Right ventricle myocardium superior (tissue), 1 donor: ENCODE data around the gene LPP. TPM values are rescaled to one million over a fixed set of nuclear protein-coding genes. Genes with fewer than 3 reads are reported as not detected.

Source experiments
- ATAC-seq: fragments of 200-7000 bp; cut with Tn5 transposase; one replicate; pipeline ENCODE4 v1.9.1; 2020; ENCODE audit warnings: mild to moderate bottlenecking; ENCODE audit not compliant: poor library complexity
- DNase-seq: peaks from one replicate; pipeline ENCODE4 v3.0.0-alpha.2; 2020
- intact Hi-C: fragments of 100-400 bp; cut with DNase I; formaldehyde crosslinking; loops from one replicate; pipeline ENCODE4 v1.11.2; 2022
- total RNA-seq: library from RNA; stranded (reverse); fragmentation: NEBNext Ultra II Directional; extraction: Animal tissue kit (Norgen Biotek cat#: 25700); gene quantifications from one replicate; pipeline ENCODE4 v1.2.1, GENCODE V29; 2021
- donor health status: DM: no; HTN: yes; CAD: no; lungs with severe emphysema.

LPP gene
- total RNA-seq, 1 donor from 2014 or later = 92.9 TPM

DNA sequence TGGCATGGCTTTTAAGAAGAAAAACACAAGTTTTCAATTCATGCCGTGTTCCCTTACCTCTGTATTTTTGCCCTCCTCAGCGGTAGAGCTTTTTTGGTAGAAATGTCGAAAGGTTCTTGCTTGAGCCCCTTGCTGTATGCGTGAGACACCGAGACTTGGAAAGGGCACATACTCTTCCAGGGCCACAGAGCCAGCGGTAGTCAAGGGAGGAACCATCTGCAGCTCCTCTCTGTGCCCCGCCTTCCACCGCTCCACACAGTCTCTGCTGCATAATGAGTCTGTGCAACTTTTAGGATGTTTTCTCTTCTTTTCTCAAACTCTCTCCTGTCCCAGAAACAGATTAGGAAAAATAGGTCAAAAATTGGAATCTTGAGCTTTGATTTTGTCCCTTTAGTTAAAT, 77.5 kb downstream of the LPP start:
- DNase-seq (no peak), ATAC-seq (no peak)
- intact Hi-C loops = no loop called here

DNA sequence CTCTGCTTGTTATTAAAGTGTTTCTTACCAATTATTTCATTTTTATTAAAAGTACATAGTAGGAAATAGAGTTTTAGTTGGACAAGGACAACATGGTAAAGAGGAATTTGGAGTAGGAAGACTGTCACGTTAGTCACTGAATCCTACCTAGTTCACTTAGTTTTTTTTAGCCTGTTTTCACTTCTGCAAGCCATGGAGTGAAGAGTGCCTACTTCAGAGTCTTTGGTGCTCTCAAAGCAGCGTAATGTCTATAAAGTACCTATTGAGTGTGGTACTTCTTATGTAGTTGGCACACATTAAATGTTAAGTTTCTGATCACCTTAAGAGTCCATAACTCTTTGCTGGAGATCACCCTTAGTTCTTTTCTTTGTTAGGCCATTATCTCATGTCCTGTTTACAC, 78.7 kb downstream of the LPP start:
- intact Hi-C loops = no loop called here
- DNase-seq = no peak
- ATAC-seq = no peak

DNA sequence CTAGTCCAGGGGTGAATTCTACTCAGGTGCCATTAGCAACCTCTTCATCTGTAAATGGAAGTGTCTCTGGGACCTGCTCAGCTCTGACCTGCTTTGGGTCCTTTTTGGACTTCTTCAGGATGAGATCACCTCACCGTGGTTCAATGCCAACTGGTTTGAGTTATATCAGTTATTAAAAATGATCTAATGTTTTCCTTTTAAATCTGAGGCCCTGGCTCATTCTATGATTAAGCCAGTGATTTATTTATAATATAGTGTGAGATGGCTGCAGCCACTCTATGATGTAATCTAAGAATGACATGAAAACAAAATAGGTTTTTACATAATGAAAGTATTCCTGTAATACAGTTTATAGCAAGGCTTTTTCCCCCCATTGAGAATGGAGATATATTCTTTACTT, 79.4 kb downstream of the LPP start:
- no peak for DNase-seq
- ATAC-seq = no peak
- intact Hi-C loops = no loop called here

DNA sequence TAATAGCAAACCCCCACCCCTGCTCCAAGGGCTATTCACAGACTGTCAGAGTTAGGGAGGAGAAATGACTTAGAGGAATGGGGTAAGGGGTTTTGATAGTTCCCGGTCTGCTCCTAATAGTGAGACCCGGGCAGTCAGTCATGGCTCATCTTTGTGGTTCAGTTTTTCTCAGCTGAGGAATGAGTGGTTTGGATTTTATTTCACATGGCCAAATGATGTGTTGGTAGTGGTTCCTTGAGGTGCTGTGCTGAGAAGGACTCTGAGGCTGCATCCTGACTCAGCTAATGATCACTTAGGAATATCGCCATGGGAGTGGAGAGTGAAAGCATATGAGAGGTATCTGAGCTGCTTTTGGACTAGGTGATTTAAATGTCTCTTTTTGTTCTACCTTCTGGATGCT, 80.2 kb downstream of the LPP start:
- intact Hi-C loops = no loop called here
- ATAC-seq = no peak
- DNase-seq = no peak

DNA sequence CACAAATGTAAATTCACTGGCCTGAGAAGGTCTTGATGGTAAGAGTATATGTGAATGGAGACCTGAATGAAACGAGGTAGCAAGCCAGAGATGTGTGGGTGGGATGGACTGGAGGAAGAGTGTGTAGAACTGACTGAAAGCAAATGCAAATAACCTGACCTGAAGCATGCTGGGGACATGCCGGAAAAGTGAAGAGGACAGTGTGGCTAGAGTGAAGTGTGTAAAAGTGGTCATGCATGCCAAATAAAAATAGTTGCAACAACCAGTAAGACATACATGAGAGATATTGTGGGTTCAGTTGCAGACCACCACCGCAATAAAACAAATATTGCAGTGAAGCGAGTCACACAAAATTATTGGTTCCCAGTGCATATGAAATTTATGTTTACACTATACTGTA, 82.3 kb downstream of the LPP start:
- intact Hi-C loops = no loop called here
- ATAC-seq = no peak

DNA sequence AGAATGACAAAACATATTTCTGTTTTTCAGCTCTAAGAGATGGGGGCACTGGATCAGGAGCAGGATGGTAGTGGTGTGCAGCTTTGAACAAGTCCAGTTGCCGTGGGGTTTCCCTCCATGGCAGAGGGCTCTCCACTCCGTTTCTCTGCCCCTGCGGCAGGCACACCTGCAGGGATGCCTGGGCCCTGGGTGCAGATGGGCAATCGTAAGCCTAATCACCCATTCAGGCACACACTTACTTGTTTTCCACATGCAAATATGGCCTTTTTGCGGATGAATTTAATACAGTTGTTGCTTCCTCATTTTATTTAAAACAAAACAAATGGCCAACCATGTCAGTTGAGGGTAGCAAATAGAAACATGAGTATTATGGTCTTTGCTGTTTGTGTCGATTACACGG, 85.1 kb downstream of the LPP start:
- DNase-seq (no peak), ATAC-seq (no peak)
- intact Hi-C loops = no loop called here

More for the DNA sequence above, 82.3 kb downstream of the LPP start:
- DNase-seq = no peak

DNA sequence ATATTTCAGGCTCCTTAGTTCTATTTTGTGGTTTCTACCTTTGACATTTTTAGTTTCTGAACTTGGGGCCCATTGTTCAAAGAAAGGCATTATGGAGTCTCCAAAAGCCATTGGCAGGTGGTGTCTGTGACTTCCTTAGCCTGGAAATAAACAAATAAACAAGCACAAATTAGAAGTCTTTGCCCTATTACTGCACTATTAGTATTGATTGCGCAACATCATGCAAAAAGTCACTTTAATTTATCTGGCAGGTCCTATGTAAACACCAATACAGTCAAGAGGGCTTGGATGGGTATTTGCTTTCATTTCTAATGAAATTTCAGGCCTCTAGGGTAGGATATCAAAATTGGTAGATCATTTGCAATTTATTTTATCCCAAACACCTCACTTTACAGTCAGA, 85.6 kb downstream of the LPP start:
- DNase-seq (no peak), ATAC-seq (no peak)
- intact Hi-C loops = no loop called here

DNA sequence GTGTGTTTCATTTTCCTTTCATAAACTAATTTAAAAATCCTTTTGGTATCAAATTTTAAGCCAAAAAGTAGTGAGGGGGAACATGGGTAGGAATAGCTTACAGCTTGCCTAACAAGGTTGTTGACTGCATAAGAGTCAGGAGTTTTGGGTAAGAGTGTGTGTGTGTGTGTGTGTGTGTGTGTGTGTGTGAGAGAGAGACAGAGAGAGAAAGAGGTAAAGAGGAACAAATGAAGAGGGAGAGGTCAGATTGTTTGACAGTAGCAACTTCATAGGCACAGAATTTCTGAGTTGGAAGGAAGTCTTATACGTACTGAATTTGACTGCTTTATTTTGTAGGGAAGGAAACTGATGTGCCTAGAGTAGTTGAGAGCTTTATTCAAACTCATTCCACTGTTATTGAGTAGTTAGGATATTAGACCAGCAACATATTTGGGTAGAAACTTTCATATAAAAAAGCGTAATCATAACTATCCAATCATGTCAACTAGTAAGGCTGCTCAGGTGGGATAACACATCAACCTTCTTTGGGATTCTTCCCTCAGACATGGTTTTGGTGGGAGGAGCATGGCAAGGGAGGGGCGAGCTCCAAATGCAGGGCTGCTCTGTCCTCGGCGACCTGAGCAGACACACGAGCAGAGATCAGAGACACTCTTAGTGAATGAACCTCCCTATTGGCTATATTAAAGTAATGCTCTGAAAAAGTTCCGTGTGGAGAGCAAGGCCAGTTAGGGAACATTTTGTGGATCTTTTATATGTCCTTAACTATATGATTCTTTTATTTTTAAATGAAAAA, 86.4 kb downstream of the LPP start:
- ATAC-seq = peak; percentile 61
- no peak for DNase-seq
- intact Hi-C loops = no loop called here

DNA sequence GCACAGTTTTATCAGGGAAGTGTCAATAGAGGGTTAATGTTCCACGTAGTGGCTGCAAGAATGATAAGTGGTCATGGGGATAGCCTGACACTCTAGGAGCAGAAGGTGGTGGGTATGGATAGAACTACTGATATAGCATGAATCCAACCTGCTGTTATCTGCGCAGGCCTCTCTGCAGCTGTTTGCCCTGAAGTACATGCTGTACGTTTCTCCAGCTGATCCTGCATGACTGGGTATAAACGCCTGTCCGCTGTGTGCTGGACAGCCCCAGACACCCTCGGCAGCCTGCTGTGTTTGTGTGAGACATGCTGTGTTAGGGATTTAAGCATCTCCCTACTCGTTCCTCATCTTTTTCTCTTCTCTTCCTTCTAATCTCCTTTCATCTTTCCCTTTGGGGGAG, 87.1 kb downstream of the LPP start:
- intact Hi-C loops = no loop called here
- DNase-seq = peak; percentile 70

DNA sequence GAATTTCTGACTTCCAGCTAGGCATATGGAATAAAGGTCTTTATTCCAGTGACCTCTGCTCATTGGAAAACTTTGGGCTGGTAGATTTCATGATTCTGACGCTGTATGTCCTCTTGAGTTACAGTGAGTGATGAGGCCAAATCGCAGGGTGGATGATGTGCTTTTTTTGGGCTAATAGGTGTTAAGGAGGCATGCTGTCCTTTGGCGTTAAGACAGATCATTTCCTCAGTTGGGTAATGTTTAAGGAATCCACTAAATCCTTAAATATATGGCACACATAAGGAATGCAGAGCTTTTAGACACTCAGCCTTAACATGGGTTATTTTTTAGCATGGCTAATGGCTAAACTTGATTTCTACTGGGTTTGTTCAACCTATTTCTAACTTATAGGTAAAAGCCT, 87.9 kb downstream of the LPP start:
- ATAC-seq = peak; percentile 21
- intact Hi-C loops = no loop called here
- DNase-seq = no peak

More for the DNA sequence above, 87.1 kb downstream of the LPP start:
- ATAC-seq = peak; percentile 91

DNA sequence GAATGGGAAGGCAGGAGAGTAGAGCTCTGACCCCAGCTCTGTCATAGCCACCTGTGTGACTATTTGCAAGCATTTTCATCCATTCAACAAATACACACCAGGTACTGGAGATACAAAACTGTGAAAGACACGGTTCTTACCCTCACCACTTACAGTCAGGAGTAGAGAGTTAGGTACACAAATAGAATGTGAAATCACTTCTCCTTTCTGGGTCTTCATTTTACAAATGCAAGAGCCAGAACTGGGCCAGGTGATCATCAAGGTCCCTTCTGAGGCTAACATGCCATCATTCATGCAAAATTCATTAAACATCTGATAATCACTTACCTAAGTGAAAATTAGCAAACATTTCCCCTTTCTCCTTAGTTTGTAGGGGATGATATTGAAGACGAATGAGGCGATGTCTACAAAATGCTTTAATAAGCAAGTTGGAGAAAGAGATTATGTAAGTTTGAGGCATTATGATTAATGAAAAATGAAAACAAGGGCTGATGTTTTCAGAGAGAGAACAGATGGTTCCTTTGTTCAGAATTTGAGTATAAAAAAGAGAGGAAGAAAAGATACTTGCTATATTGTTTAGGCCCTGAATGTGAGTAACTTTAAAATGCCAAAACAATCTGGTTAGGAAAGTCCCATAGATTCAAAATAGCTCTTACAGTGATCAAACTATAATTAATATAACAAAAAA, 88.6 kb downstream of the LPP start:
- intact Hi-C loops = no loop called here
- ATAC-seq (peak; percentile 8), DNase-seq (no peak)

DNA sequence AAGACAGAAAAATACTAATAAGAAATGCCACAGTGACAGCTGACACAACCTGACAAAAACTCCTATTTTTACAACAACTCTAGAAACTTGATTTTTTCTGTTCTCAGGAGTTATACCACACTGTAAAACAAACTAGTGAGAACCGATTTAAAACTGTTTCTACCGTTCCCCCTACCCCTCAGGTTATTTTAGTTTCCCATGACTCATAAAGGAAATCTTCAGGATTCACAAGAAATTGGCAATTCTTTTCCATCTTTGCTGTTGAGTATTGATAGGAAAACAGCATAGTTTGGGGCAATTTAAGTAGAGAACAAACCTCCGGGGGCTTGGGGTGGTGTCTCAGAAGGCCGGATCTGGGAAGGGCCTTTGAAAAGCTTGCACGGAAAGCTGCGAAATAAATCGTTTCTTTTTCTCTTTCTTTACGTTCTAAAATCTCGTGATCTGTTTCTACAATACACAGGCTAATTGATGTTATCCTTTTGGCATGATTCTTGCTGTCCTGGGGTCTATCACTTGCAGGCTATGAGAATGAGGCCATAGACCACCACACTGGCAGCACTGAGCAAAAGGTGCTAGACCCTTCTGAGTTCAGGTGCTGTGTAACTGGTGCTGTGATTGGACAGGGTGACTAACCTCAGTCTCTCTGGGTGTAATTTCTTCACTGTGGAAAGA, 89.3 kb downstream of the LPP start:
- intact Hi-C loops = no loop called here
- ATAC-seq (no peak), DNase-seq (no peak)

DNA sequence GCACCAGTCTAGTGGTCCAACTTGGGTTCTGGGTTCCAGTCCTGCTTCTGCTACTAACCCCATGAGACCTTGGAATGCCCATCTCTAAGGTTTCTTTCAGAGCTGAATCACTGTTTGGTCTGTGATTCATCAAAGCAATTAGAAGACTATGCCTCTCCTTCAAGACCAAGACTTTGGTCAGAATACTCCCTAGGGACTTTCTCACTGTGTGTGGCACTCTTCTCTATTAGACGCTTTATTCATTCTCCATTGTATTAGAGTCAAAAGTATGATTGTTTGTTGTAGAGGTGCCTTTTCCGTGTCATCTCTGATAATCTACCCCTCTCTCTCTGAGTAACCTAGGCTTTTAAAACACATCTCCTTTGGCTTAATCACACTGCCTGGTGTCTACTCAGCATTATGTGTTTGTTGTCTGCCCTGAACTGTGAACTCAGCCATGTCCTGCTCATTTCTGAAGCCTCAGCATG, 90.5 kb downstream of the LPP start:
- DNase-seq (no peak), ATAC-seq (no peak)
- intact Hi-C loops = no loop called here

DNA sequence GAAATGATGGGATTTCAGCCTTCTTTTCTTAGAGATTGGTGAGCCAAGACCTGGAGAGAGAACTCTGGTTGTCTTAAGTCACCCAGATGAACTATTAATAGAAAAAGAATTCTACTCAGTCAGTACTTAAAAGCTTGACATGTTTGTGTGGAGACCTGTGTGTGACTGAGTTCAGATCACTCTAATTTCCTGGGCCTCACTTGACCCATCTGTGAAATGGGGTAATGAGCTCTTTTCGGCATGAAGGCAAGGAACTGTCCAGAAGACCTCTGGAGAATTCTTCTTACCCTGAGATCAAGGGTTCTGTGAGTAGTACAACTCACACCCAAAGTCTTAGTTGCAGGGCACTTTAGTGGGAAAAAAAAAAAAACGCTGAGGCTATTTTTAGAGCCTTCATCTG, 92.9 kb downstream of the LPP start:
- ATAC-seq (no peak), DNase-seq (no peak)
- intact Hi-C loops = no loop called here

DNA sequence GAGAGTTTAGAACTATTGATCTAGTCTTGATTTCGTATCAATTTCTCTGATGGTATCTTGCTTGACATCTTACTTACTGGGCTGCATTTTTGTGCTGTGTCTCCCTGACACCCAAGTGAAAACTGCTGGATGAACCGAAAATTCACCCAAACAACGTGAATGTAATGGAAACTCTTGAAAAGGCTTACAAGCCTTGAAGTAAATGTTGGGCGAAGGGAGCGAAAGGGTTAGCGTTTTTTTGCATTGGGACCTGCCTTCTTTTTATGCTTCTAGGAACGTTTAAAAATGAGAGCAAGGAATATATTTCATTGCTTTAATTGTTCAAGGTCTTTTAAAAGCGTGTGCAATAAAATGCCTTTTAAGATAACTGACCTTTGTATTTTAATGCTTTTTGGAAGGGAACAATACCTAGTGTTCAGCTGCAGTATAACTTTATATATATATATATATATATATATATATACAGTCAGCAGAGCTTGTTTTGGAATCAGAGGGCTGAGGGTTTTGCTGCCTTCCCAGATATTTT, 94.1 kb downstream of the LPP start:
- intact Hi-C loops = no loop called here
- ATAC-seq (no peak), DNase-seq (no peak)

DNA sequence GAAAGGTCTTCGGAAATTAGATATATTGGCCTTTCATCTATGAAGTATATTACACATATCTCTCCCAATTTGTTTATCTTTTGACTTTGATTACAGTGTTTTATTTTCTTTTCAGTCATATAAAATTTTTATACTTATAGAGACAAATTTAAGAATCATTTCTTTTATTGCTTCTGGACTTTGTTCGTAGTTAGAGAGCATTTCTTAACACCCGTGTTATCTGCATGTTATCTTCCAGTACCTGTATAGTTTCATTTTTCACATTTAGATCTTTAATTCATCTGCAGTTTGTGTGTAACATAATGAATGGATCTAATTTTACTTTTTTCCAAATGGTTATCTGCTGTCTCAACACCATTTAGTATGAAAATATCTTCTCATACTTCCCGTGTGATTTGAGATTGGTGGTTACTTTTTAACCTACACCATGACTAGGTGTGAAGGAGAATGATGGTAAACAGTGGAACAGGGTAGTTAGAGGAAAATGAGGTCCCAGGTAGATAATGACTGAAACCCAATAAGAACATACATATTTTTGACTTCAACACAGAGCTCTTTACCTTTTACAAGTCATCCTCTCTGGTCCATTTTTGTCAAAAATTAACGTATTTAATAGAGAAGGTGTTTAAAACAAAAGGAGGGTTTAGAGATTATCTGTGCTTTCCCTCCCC, 99.3 kb downstream of the LPP start:
- ATAC-seq (no peak), DNase-seq (no peak)
- intact Hi-C loops = no loop called here

DNA sequence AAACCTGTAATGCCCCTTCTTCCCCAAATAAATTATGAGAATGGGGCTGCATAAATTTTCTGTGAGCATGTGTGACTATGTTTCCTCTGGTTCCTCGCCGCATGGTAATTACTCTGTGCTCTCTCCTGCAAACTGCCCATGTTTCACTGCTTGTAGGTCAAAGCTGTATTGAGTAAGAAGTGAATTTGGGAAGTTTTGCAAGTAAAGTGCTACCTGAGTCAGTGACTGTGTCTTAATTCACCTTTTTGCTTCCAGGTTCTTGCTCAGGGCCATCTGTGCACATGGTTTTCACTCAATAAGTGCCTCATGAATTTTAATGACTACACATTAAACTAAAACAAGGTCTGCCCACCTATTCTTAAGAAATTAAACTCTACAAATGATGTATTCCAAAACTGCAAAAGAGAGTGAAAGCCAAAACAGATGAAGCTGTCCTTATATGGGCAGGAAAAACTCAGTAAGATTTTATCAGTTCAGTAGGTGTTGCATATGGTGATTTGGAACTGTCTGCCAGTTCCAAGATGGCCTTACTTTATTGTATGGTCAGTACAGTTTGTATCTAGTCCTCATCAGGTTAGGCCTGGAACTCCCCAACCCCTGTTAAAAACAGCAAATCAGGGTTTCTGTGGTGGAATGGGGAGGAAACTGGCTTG, 100.0 kb downstream of the LPP start:
- DNase-seq (no peak), ATAC-seq (no peak)
- intact Hi-C loops = no loop called here

DNA sequence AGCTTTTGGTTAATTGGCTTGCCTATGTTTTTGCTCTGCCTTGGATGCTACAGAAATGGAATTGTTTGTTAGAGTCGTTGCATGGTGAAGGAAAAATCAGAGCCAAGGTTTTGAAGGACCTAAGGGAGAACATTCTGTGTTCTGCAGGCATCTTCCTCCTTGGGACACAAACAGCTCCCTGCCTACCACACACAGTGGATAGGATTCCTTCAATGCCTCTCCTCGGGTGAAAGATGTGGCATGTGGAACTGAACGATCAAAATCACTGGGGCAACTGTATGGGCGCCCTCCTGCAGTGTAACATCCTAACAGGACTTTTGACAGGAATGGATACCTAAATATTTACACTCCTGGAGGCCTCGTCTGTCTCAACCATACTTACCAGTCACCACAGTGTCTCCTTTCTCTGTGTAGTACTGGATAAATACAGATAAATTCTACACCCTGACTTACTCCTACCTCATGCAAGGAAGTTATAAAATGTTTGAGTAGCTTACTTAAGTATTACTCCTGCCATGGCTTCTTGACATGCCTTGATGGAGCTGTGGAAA, 100.6 kb downstream of the LPP start:
- no peak for DNase-seq
- intact Hi-C loops = no loop called here
- no peak for ATAC-seq
